BLaER1 treated with 17β-estradiol and CSF1 and Interleukin-3, amounts not matched to agents 10 nM and 100 nM (cell line): ENCODE data around the gene DGKD.

Experiments used
- H3K27ac ChIP-seq, 11 experiments: shearing (Covaris generic); formaldehyde crosslinking; 2 replicates each; pipeline ENCODE4 v1.8.1; 2022
- H3K27me3 ChIP-seq, 11 experiments: shearing (Covaris generic); formaldehyde crosslinking; 2 replicates each; pipeline ENCODE4 v1.8.1; 2022
- H3K36me3 ChIP-seq, 11 experiments: shearing (Covaris generic); formaldehyde crosslinking; 2 replicates each; pipeline ENCODE4 v1.8.1; 2022
- H3K4me1 ChIP-seq, 10 experiments: shearing (Covaris generic); formaldehyde crosslinking; 2 replicates each; pipeline ENCODE4 v1.8.1; 2022
- H3K4me2 ChIP-seq, 11 experiments: shearing (Covaris generic); formaldehyde crosslinking; 2 replicates each; pipeline ENCODE4 v1.8.1; 2022
- H3K4me3 ChIP-seq, 10 experiments: shearing (Covaris generic); formaldehyde crosslinking; 2 replicates each; pipeline ENCODE4 v1.8.1; 2022
- H3K9ac ChIP-seq, 11 experiments: shearing (Covaris generic); formaldehyde crosslinking; 2 replicates each; pipeline ENCODE4 v1.8.1; 2022
- H3K9me3 ChIP-seq, 11 experiments: shearing (Covaris generic); formaldehyde crosslinking; replicated peaks in 1 of 11; 2 replicates each; pipeline ENCODE4 v1.8.1; 2022
- H4K20me1 ChIP-seq, 11 experiments: shearing (Covaris generic); formaldehyde crosslinking; 2 replicates each; pipeline ENCODE4 v1.8.1; 2022
- Cebpa-rat ChIP-seq, 11 experiments: shearing (Covaris generic); IDR thresholded peaks; 2 replicates each; pipeline ENCODE4 v1.8.1; 2022

The DGKD gene

GRCh38 chr2:233419602-233420391 lies 65.5 kb downstream of the DGKD start:
- Histone ChIP-seq H3K9me3 (peaks cover 0 to 13% (median 0%) of the 10 kb centered on the region in 11 experiments; a peak in 3 of 22 replicates), H3K36me3 (peaks cover 23 to 93% (median 69%) of the 10 kb centered on the region in 11 experiments), H3K27ac (peak overlapping the region in 10 of 11 experiments; percentile 4 to 75 (median 66); a peak in 18 of 22 replicates), H3K27me3 (no peaks in the 10 kb centered on the region), H3K9ac (peak overlapping the region in 9 of 11 experiments; percentile 12 to 68 (median 50); a peak in 15 of 22 replicates), H3K4me3 (peak overlapping the region in 5 of 10 experiments; percentile 13 to 51 (median 47); a peak in 6 of 20 replicates), H4K20me1 (peaks cover 56 to 100% (median 100%) of the 10 kb centered on the region in 11 experiments; a peak in 21 of 22 replicates), H3K4me1 (peaks cover 73 to 100% (median 100%) of the 10 kb centered on the region in 10 experiments), H3K4me2 (peak overlapping the region; percentile 81 to 97 (median 92))
- TF ChIP-seq Cebpa-rat (IDR thresholded peaks at IDR 0.05): no peak

GRCh38 chr2:233421091-233421816 lies 67.0 kb downstream of the DGKD start:
- H3K4me1 ChIP-seq: peaks cover 63 to 99% (median 89%) of the 10 kb centered on the region in 10 experiments
- peak overlapping the region in 4 of 10 experiments; percentile 4 to 44 (median 31); a peak in 2 of 20 replicates for H3K4me3 ChIP-seq
- H3K36me3 ChIP-seq: peaks cover 15 to 93% (median 70%) of the 10 kb centered on the region in 11 experiments
- H3K27me3 ChIP-seq: no peaks in the 10 kb centered on the region
- peaks cover 0 to 28% (median 6%) of the 10 kb centered on the region in 11 experiments; a peak in 14 of 22 replicates for H3K9me3 ChIP-seq
- peak overlapping the region; percentile 88 to 97 (median 92) for H3K4me2 ChIP-seq
- H3K9ac ChIP-seq: peak overlapping the region in 10 of 11 experiments; percentile 25 to 68 (median 48); a peak in 18 of 22 replicates
- H3K27ac ChIP-seq: peak overlapping the region in 10 of 11 experiments; percentile 44 to 75 (median 68); a peak in 20 of 22 replicates
- no peak for TF ChIP-seq Cebpa-rat (IDR thresholded peaks at IDR 0.05)
- H4K20me1 ChIP-seq: peaks cover 44 to 100% (median 100%) of the 10 kb centered on the region in 11 experiments; a peak in 21 of 22 replicates

- Histone ChIP-seq H4K20me1 (peaks cover 35 to 100% (median 100%) of the 10 kb centered on the region in 11 experiments; a peak in 21 of 22 replicates), H3K9ac (peak overlapping the region in 10 of 11 experiments; percentile 25 to 68 (median 48); a peak in 16 of 22 replicates), H3K9me3 (peaks cover 0 to 37% (median 10%) of the 10 kb centered on the region in 11 experiments; a peak in 14 of 22 replicates), H3K36me3 (peaks cover 19 to 93% (median 71%) of the 10 kb centered on the region in 11 experiments), H3K4me2 (peak overlapping the region; percentile 88 to 97 (median 92)), H3K4me1 (peaks cover 63 to 98% (median 88%) of the 10 kb centered on the region in 10 experiments), H3K27ac (peak overlapping the region in 10 of 11 experiments; percentile 44 to 75 (median 68); a peak in 20 of 22 replicates), H3K4me3 (peak overlapping the region in 4 of 10 experiments; percentile 23 to 44 (median 36); a peak in 4 of 20 replicates), H3K27me3 (no peaks in the 10 kb centered on the region)
- peak in 1 of 11 experiments; percentile 23; a peak in 1 of 22 replicates for TF ChIP-seq Cebpa-rat (IDR thresholded peaks at IDR 0.05)
These were observed 67.9 kb downstream of the DGKD start for GRCh38 chr2:233422050-233422639.

GRCh38 chr2:233422649-233423551 lies 68.6 kb downstream of the DGKD start:
- Histone ChIP-seq H3K9ac (peak overlapping the region in 7 of 11 experiments; percentile 2 to 57 (median 40); a peak in 6 of 22 replicates), H3K27ac (peak overlapping the region in 9 of 11 experiments; percentile 54 to 75 (median 68); a peak in 17 of 22 replicates), H3K4me3 (0 out of 20 replicates have a peak overlapping the region, but pooled peaks of 1 of the 10 experiments have one; percentile 44), H3K36me3 (peaks cover 25 to 93% (median 72%) of the 10 kb centered on the region in 11 experiments), H3K4me2 (peak overlapping the region; percentile 88 to 97 (median 92); a peak in 21 of 22 replicates), H3K4me1 (peaks cover 67 to 98% (median 86%) of the 10 kb centered on the region in 10 experiments), H3K27me3 (no peaks in the 10 kb centered on the region), H3K9me3 (peaks cover 0 to 41% (median 10%) of the 10 kb centered on the region in 11 experiments; a peak in 14 of 22 replicates), H4K20me1 (peaks cover 30 to 100% (median 100%) of the 10 kb centered on the region in 11 experiments; a peak in 21 of 22 replicates)
- TF ChIP-seq Cebpa-rat (IDR thresholded peaks at IDR 0.05): no peak

GRCh38 chr2:233423552-233423860 lies 69.2 kb downstream of the DGKD start:
- Histone ChIP-seq H3K9me3 (peaks cover 0 to 41% (median 10%) of the 10 kb centered on the region in 11 experiments; a peak in 14 of 22 replicates), H3K4me2 (peak overlapping the region; percentile 23 to 94 (median 91); a peak in 19 of 22 replicates), H3K4me3 (no peak overlapping the region), H3K9ac (no peak overlapping the region), H3K27me3 (no peaks in the 10 kb centered on the region), H3K36me3 (peaks cover 25 to 93% (median 78%) of the 10 kb centered on the region in 11 experiments), H3K27ac (peak overlapping the region in 7 of 11 experiments; percentile 1 to 73 (median 47); a peak in 6 of 22 replicates), H4K20me1 (peaks cover 30 to 100% (median 100%) of the 10 kb centered on the region in 11 experiments; a peak in 21 of 22 replicates), H3K4me1 (peaks cover 65 to 98% (median 86%) of the 10 kb centered on the region in 10 experiments)
- TF ChIP-seq Cebpa-rat (IDR thresholded peaks at IDR 0.05): no peak

GRCh38 chr2:233424154-233424951 lies 70.1 kb downstream of the DGKD start:
- peaks cover 0 to 41% (median 10%) of the 10 kb centered on the region in 11 experiments; a peak in 14 of 22 replicates for H3K9me3 ChIP-seq
- TF ChIP-seq Cebpa-rat (IDR thresholded peaks at IDR 0.05): no peak
- H3K4me3 ChIP-seq: no peak overlapping the region
- peaks cover 25 to 96% (median 87%) of the 10 kb centered on the region in 11 experiments for H3K36me3 ChIP-seq
- H4K20me1 ChIP-seq: peaks cover 30 to 100% (median 100%) of the 10 kb centered on the region in 11 experiments; a peak in 20 of 22 replicates
- peak overlapping the region in 2 of 11 experiments; percentile 11 to 15; a peak in 2 of 22 replicates for H3K9ac ChIP-seq
- no peaks in the 10 kb centered on the region for H3K27me3 ChIP-seq
- H3K4me1 ChIP-seq: peaks cover 57 to 97% (median 85%) of the 10 kb centered on the region in 10 experiments
- H3K4me2 ChIP-seq: peak overlapping the region; percentile 23 to 94 (median 91); a peak in 21 of 22 replicates
- peak overlapping the region in 9 of 11 experiments; percentile 1 to 68 (median 47); a peak in 13 of 22 replicates for H3K27ac ChIP-seq
